Measurements from ENCODE around the gene ATG10. TPM values are rescaled to one million over a fixed set of nuclear protein-coding genes. Genes with fewer than 3 reads are reported as not detected.

Gene ATG10
- total and polyA plus RNA-seq, 2 of the 8 experiments (the other 6 are each of a cell fraction or from before 2014, with no cell fraction given), result 3.7 to 8.8 TPM

GRCh38 chr5:82208371-82208770 is 236.5 kb downstream of the ATG10 start:
- Histone ChIP-seq H2BK20ac (ENCODE audit: low read length) (no peak overlapping the region), H3K27me3 (replicated peaks in 1 of 4; ENCODE audit: control insufficient read depth in 3 of 4, extremely low read depth in 1 of 4, insufficient read depth in 3 of 4, low read length in 3 of 4) (no peaks in the 10 kb centered on the region), H3K56ac (replicated peaks; ENCODE audit: insufficient read length, low read depth, low read length) (no peak overlapping the region), H4K20me1 (replicated peaks in 1 of 2; ENCODE audit: control insufficient read depth in 1 of 2, insufficient read depth in 2 of 2, low read length in 2 of 2) (no peaks in the 10 kb centered on the region), H3K23me2 (ENCODE audit: low read depth, low read length) (no peaks in the 10 kb centered on the region), H3K4me3 (ENCODE audit: extremely low read depth in 1 of 4, insufficient read depth in 2 of 4, low read depth in 3 of 4, low read length in 4 of 4) (no peak overlapping the region), H3K9ac (replicated peaks in 1 of 4; ENCODE audit: extremely low read depth in 1 of 4, low read depth in 3 of 4, low read length in 3 of 4) (no peak overlapping the region), H2AFZ (ENCODE audit: low read length) (no peak overlapping the region), H2BK5ac (ENCODE audit: low read depth, low read length) (no peak overlapping the region), H3K27ac (ENCODE audit: low read depth, low read length) (no peak overlapping the region), H3K79me1 (ENCODE audit: low read depth, low read length) (no peaks in the 10 kb centered on the region), H4K5ac (ENCODE audit: insufficient read length, low read depth, low read length) (no peak overlapping the region), H3K23ac (ENCODE audit: insufficient read length) (no peak overlapping the region), H3K9me3 (ENCODE audit: insufficient read depth in 2 of 2, low read depth in 1 of 2, low read length in 1 of 2) (no peaks in the 10 kb centered on the region), H2BK12ac (ENCODE audit: low read depth, low read length) (no peak overlapping the region), H2BK120ac (replicated peaks; ENCODE audit: low read depth, low read length) (no peak overlapping the region), H3K4me1 (replicated peaks in 1 of 4; ENCODE audit: control insufficient read depth in 3 of 4, insufficient read depth in 4 of 4, low read length in 3 of 4) (no peaks in the 10 kb centered on the region), H3K18ac (ENCODE audit: extremely low read depth, low read length) (no peak overlapping the region), H3K79me2 (ENCODE audit: control insufficient read depth in 1 of 2, insufficient read depth in 2 of 2, low read length in 2 of 2) (no peaks in the 10 kb centered on the region), H3K4me2 (ENCODE audit: insufficient read depth in 1 of 2, low read depth in 2 of 2, low read length in 2 of 2) (no peak overlapping the region), H4K8ac (ENCODE audit: extremely low read depth, insufficient read depth, low read length) (no peak overlapping the region), H3K36me3 (ENCODE audit: control insufficient read depth in 2 of 4, insufficient read depth in 4 of 4, low read length in 3 of 4) (no peaks in the 10 kb centered on the region), H2BK15ac (ENCODE audit: low read length) (no peak overlapping the region), H3K14ac (ENCODE audit: insufficient read length) (no peak overlapping the region), H4K91ac (replicated peaks; ENCODE audit: insufficient read length, low read length) (no peak overlapping the region), H2AK5ac (ENCODE audit: low read depth, low read length) (no peak overlapping the region), H3K4ac (replicated peaks; ENCODE audit: insufficient read length, low read depth, low read length) (no peak overlapping the region)
- CTCF ChIA-PET (ENCODE audit: partially characterized antibody), result no interaction called here
- no peak for DNase-seq (ENCODE audit: low read depth in 1 of 2, low spot score in 2 of 2)
- no peak for TF ChIP-seq USF2 (IDR thresholded peaks at IDR 0.05; ENCODE audit: low read length)
- TF ChIP-seq ATF2 (IDR thresholded peaks at IDR 0.05; ENCODE audit: low read length), result no peak
- TF ChIP-seq RBBP5 (IDR thresholded peaks at IDR 0.05; ENCODE audit: borderline replicate concordance, low read depth, low read length), result no peak
- TF ChIP-seq JUN (IDR thresholded peaks at IDR 0.05; ENCODE audit: low read depth, low read length), result no peak
- no peak for FAIRE-seq
- POLR2A ChIA-PET (ENCODE audit: partially characterized antibody), result no interaction called here
- WGBS, 2 experiments (ENCODE audit: extremely low coverage in 1 of 2, insufficient coverage in 1 of 2, insufficient read length in 1 of 2, insufficient replicate concordance in 2 of 2, low coverage in 1 of 2, low lambda C conversion rate in 2 of 2, missing lambda C conversion rate in 1 of 2), result 92% methylated on average over 3 of the region's 3 CpGs; no CpG with 5 or more reads in 1 of the 2 experiments

All from H1 (cell line).